H54 (cell line): Measurements from ENCODE around the gene CBY1.
"Not testable (repeated sequence)": the region's sequence is repeated elsewhere in the genome, so short reads cannot be mapped to it uniquely, and the experiment has no call there.

Source experiments
- DNase-seq: peaks from one replicate; pipeline ENCODE4 v3.0.0; 2011; ENCODE audit warnings: low spot score, mixed read lengths; ENCODE audit not compliant: insufficient read length
- FAIRE-seq: peaks from 3 replicates; lab custom pipeline; 2011; peaks lifted over from hg19 to GRCh38; lab: Jason Lieb, UNC
- POLR2A ChIP-seq: IDR thresholded peaks from 2 replicates; pipeline ENCODE4 v1.6.1; 2011; ENCODE audit warnings: low read depth, mild to moderate bottlenecking, low read length

Gene CBY1

GRCh38 chr22:38656256-38657044, at the start of gene CBY1, which contains the start of gene FAM227A:
Gene CBY1, plus strand, starts transcription at chr22:38656638. Its CDS starts 11,417 bp downstream, at chr22:38668055.
Gene FAM227A, minus strand, starts transcription at chr22:38656392. Its CDS starts 6,224 bp downstream, at chr22:38650168.
- no peak for TF ChIP-seq POLR2A
- DNase-seq (peak; percentile 79), FAIRE-seq (peak; percentile 72)

- TF ChIP-seq POLR2A, result no peak
- DNase-seq (no peak), FAIRE-seq (no peak)
Observed at GRCh38 chr22:38607680-38608079, 48.8 kb upstream of the CBY1 start.

GRCh38 chr22:38608992-38609750, 47.3 kb upstream of the CBY1 start:
- DNase-seq, result no peak

GRCh38 chr22:38610234-38610633, 46.2 kb upstream of the CBY1 start:
- FAIRE-seq (no peak), DNase-seq (no peak)

More at GRCh38 chr22:38608992-38609750, 47.3 kb upstream of the CBY1 start:
- no peak for FAIRE-seq
- TF ChIP-seq POLR2A, result no peak

GRCh38 chr22:38611559-38611958, 44.9 kb upstream of the CBY1 start:
- DNase-seq, result no peak
- TF ChIP-seq POLR2A, result no peak
- FAIRE-seq, result no peak

More at GRCh38 chr22:38610234-38610633, 46.2 kb upstream of the CBY1 start:
- no peak for TF ChIP-seq POLR2A

- no peak for TF ChIP-seq POLR2A
- no peak for DNase-seq
- FAIRE-seq, result no peak
Observed at GRCh38 chr22:38612217-38613006, 44.0 kb upstream of the CBY1 start.

GRCh38 chr22:38613588-38613987, 42.9 kb upstream of the CBY1 start:
- DNase-seq (no peak), FAIRE-seq (no peak)
- TF ChIP-seq POLR2A, result no peak

- DNase-seq (no peak), FAIRE-seq (no peak)
- TF ChIP-seq POLR2A, result no peak
Observed at GRCh38 chr22:38614332-38615063, 41.9 kb upstream of the CBY1 start.

- FAIRE-seq, DNase-seq: not testable (repeated sequence)
Observed at GRCh38 chr22:38615064-38615405, 41.4 kb upstream of the CBY1 start.

- FAIRE-seq (no peak), DNase-seq (no peak)
- TF ChIP-seq POLR2A, result no peak
Observed at GRCh38 chr22:38618258-38618657, 38.2 kb upstream of the CBY1 start.

- DNase-seq (no peak), FAIRE-seq (no peak)
- TF ChIP-seq POLR2A, result no peak
Observed at GRCh38 chr22:38618682-38619081, 37.8 kb upstream of the CBY1 start.

- DNase-seq (peak; percentile 31), FAIRE-seq (peak; percentile 48)
- no peak for TF ChIP-seq POLR2A
Observed at GRCh38 chr22:38623351-38623750, 33.1 kb upstream of the CBY1 start.

GRCh38 chr22:38628444-38628843, 28.0 kb upstream of the CBY1 start:
- TF ChIP-seq POLR2A, result no peak
- DNase-seq, result no peak
- FAIRE-seq, result no peak
